Heart left ventricle (tissue), 16 donors: ENCODE data around the gene PARPBP. TPM values are rescaled to one million over a fixed set of nuclear protein-coding genes. Genes with fewer than 3 reads are reported as not detected.

Source experiments
- ATAC-seq, 4 donors: fragments of 200-7000 bp; cut with Tn5 transposase; one replicate each; pipeline ENCODE4 v1.9.1; 2020 to 2022; ENCODE audit warnings: moderate library complexity in 4 of 4, mild to moderate bottlenecking in 3 of 4, moderate number of reproducible peaks in 1 of 4
- DNase-seq, 5 donors: peaks; one replicate each; pipeline ENCODE4 v3.0.0-alpha.2; 2020
- H3K27ac ChIP-seq, 12 donors: fragments of 200-600 bp; sonication (generic) in 4 of 12; one replicate each; pipeline versions ENCODE4 v1.5.0 to v1.8.0; 2016 to 2022; ENCODE audit warnings: mild to moderate bottlenecking in 2 of 12
- H3K27me3 ChIP-seq, 9 donors: fragments of 200-600 bp; sonication (generic) in 2 of 9; one replicate each; pipeline versions ENCODE4 v1.5.1 to v1.8.0; 2016 to 2022; ENCODE audit warnings: mild to moderate bottlenecking in 3 of 9
- H3K36me3 ChIP-seq, 9 donors: fragments of 200-600 bp; sonication (generic) in 2 of 9; one replicate each; pipeline versions ENCODE4 v1.5.0 to v1.8.0; 2018 to 2022; ENCODE audit warnings: mild to moderate bottlenecking in 2 of 9
- H3K4me1 ChIP-seq, 12 donors: fragments of 200-600 bp; sonication (generic) in 4 of 12; one replicate each; pipeline versions ENCODE4 v1.5.0 to v1.8.0; 2016 to 2022; ENCODE audit warnings: mild to moderate bottlenecking in 3 of 12
- H3K4me3 ChIP-seq, 12 donors: fragments of 200-600 bp; sonication (generic) in 4 of 12; one replicate each; pipeline versions ENCODE4 v1.5.0 to v1.8.0; 2017 to 2022; ENCODE audit warnings: mild to moderate bottlenecking in 9 of 12, moderate library complexity in 4 of 12
- H3K9me3 ChIP-seq, 12 donors: fragments of 200-600 bp; sonication (generic) in 4 of 12; one replicate each; pipeline versions ENCODE4 v1.5.0 to v1.8.0; 2016 to 2022; ENCODE audit warnings: mild to moderate bottlenecking in 1 of 12
- POLR2A ChIP-seq, 2 donors: fragments of 450-650 bp; IDR thresholded peaks; one replicate each; pipeline ENCODE4 v1.6.1; 2017; ENCODE audit warnings: antibody characterized with exemption in 2 of 2, mild to moderate bottlenecking in 2 of 2, moderate library complexity in 2 of 2
- WGBS, 4 donors: extraction: QIAGEN DNeasy Blood & Tissue Kit in 2 of 4; methylation state at CpG; one replicate each; pipeline versions ENCODE4 v1.1.5 to v1.1.7; 2013 to 2018; 5-methylcytosine and 5-hydroxymethylcytosine counted together
- intact Hi-C, 10 donors: fragments of 100-400 bp; cut with DNase I; formaldehyde crosslinking; loops; one replicate each; pipeline versions ENCODE4 v1.11.1 to v1.14.2; 2022
- polyA plus RNA-seq, 2 donors: library from polyadenylated mRNA; stranded (reverse); fragments of 200-250 nt; gene quantifications; one replicate each; pipeline ENCODE4 v1.2.3, GENCODE V29; 2013
- total RNA-seq, 9 donors: library from RNA; depleted of rRNA in 2 of 9; stranded (reverse); fragments of >200 nt in 2 of 9; fragmentation: NEBNext Ultra II Directional in 3 of 9; extraction: Animal tissue kit (Norgen Biotek cat#: 25700) in 3 of 9; gene quantifications; one replicate each; pipeline versions ENCODE4 v1.1.0 to v1.2.4, GENCODE V29; 2016 to 2023
- TF ChIP-seq, protein P1 (sequence below), 12 donors: fragments of 200-600 bp; sonication (generic) in 4 of 12; IDR thresholded peaks; one replicate each; pipeline versions ENCODE4 v1.5.0 to v1.8.0; 2018 to 2022; ENCODE audit warnings: antibody characterized with exemption in 12 of 12, mild to moderate bottlenecking in 5 of 12
- donor health status: ischemic (EF 13 %, LVEDD 7.1; RV severe dilation, severe dysfunction).
- donor health status: healthy with polysubstance abuse.
- donor health status: DM: no; HTN: yes; CAD: no.
- donor health status: DM: no; HTN: no; CAD: no.
- donor health status: ischemic (EF 25% LVEDD 6.9; RV normal size, moderate dysfunction).
- donor health status: ischemic (EF 25% LVEDD 5.7; RV mildly dilated, moderate dysfunction).
- donor health status: healthy.
- donor health status: DM: yes; HTN: yes; CAD: no.
- donor health status: ischemic (EF 35%, LVEDD 5.7; RV mildly dilated, moderate dysfunction).
- donor health status: nonischemic (EF 11% LVEDD 7.7; RV severe dilation, severe dysfunction).
- donor health status: DM: yes; HTN: yes; CAD: no.
- donor health status: PGD.
- donor health status: ischemic (EF 29% LVEDD 5.4; RV normal size, mild dysfunction).
- donor health status: nonischemic (EF 23%, LVEDD 6.1; RV moderate dilation, normal function).

Gene PARPBP
- total and polyA plus RNA-seq, 11 donors: 0.19 to 2.3 (median 0.49) TPM; not detected in 1

DNA sequence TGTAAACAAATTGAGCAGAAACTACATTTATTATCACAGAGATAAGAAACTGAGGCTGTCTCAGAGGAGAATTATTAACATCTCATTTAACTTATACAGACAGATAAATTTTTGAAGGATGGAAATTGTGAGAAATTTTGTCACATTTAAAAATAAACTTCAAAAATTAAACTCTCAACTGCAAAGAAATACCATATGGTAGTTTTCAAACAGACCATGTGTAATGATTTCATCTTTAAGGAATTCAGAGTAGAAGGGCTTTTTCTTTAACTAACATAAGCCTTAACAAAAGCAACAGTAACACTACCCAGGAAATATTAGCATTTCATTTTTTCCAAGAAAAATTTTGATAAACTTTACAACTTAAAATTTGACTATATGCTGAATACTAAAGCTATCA lies 26.7 kb upstream of the PARPBP start:
- no peaks in the 10 kb centered on the region for H3K9me3 ChIP-seq
- TF ChIP-seq POLR2A (IDR thresholded peaks at IDR 0.05): no peak
- TF ChIP-seq, protein P1, sequence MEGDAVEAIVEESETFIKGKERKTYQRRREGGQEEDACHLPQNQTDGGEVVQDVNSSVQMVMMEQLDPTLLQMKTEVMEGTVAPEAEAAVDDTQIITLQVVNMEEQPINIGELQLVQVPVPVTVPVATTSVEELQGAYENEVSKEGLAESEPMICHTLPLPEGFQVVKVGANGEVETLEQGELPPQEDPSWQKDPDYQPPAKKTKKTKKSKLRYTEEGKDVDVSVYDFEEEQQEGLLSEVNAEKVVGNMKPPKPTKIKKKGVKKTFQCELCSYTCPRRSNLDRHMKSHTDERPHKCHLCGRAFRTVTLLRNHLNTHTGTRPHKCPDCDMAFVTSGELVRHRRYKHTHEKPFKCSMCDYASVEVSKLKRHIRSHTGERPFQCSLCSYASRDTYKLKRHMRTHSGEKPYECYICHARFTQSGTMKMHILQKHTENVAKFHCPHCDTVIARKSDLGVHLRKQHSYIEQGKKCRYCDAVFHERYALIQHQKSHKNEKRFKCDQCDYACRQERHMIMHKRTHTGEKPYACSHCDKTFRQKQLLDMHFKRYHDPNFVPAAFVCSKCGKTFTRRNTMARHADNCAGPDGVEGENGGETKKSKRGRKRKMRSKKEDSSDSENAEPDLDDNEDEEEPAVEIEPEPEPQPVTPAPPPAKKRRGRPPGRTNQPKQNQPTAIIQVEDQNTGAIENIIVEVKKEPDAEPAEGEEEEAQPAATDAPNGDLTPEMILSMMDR (IDR thresholded peaks at IDR 0.05): no peak
- no peak for DNase-seq
- no peak for ATAC-seq
- H3K4me3 ChIP-seq: no peak overlapping the region
- intact Hi-C loops: loop anchor here in 1 of 10 donors (10.0 kb wide), 1 partner anchor 671 kb away; no protein-coding TSS in a partner anchor
- no peaks in the 10 kb centered on the region for H3K27me3 ChIP-seq
- H3K36me3 ChIP-seq: peaks cover 0 to 33% (median 22%) of the 10 kb centered on the region in 9 donors
- peaks cover 0 to 13% (median 0%) of the 10 kb centered on the region in 12 donors for H3K4me1 ChIP-seq
- H3K27ac ChIP-seq: no peak overlapping the region

DNA sequence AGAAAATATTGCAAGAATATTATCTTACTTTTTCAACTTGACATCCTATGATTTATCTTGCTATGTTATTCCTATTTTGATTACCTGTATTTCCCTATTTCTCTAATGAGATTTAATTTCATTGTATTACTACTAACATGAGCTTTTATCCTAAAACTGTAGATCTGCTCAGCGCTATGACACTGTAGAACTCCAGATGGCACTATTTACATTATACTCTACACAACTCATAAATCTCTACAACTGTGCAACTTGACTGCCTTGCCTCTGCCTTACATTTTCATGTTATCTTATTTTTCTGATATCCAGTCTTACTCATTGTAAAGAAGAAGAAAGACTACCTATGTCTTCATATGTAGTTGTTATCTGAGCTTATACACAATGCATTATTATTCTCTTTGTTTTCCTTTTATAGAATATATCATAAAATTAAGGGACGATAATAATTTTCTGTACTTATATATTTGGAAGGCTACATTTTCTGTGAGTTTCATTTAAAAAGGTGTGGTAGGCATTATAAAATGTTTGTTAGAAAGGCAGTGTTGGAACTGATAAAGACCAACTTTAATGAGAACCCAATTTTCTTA lies 24.2 kb upstream of the PARPBP start:
- H3K4me3 ChIP-seq: no peak overlapping the region
- H3K4me1 ChIP-seq: peaks cover 0 to 13% (median 0%) of the 10 kb centered on the region in 12 donors
- no peak for DNase-seq
- intact Hi-C loops: loop anchor here in 1 of 10 donors (10.0 kb wide), 1 partner anchor 669 kb away; no protein-coding TSS in a partner anchor
- no peak overlapping the region for H3K27ac ChIP-seq
- 84 to 91% (median 87%) methylated on average over 2 of the region's 2 CpGs for WGBS, 4 donors
- ATAC-seq: no peak
- no peaks in the 10 kb centered on the region for H3K27me3 ChIP-seq
- peaks cover 0 to 56% (median 41%) of the 10 kb centered on the region in 9 donors for H3K36me3 ChIP-seq
- no peak for TF ChIP-seq POLR2A (IDR thresholded peaks at IDR 0.05)
- TF ChIP-seq, protein P1 (IDR thresholded peaks at IDR 0.05): peak in 7 of 12 donors; percentile 14 to 42 (median 26)
- no peaks in the 10 kb centered on the region for H3K9me3 ChIP-seq

DNA sequence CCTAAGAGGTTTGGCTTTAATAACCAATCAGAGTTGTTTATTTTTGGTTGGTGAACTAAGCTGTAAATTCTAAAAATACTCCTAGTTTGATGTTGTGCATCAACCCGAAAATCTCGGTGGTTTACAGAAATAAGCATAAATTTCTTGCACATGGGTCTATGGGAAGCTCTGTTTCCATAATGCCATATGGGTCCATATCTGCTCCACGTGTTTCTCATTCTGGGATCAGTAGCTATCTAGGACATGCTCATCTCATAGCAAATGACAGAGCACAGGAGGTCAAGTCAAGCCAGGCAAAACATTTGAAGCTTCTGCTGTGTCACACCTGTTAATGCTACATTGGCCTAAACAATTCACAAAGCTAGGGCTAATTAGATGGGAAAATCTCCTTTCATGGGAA lies 23.1 kb upstream of the PARPBP start:
- H3K9me3 ChIP-seq: no peaks in the 10 kb centered on the region
- no peak for DNase-seq

DNA sequence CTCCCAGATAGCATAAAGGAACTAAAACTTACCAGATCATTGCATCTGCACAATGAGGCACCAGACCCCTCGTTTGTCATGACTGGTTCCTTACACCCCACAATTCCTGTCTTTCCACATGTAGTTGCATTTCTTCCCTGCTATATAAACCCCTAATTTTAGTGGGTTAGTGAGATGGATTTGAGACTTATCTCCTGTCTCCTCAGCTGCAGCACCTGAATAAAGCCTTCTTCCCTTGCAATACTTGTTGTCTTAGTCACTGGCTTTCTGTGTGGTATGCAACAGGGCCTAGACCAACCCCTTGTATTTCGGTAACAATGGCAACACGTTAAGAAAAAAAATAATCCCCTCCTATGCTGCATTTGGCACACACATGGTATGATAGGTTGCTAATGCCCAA lies 13.1 kb upstream of the PARPBP start:
- peaks cover 0 to 81% (median 66%) of the 10 kb centered on the region in 9 donors for H3K36me3 ChIP-seq

More for the DNA sequence above, 23.1 kb upstream of the PARPBP start:
- Histone ChIP-seq H3K4me1 (peaks cover 0 to 13% (median 0%) of the 10 kb centered on the region in 12 donors), H3K36me3 (peaks cover 0 to 58% (median 41%) of the 10 kb centered on the region in 9 donors), H3K27me3 (no peaks in the 10 kb centered on the region), H3K4me3 (no peak overlapping the region), H3K27ac (no peak overlapping the region)
- ATAC-seq: no peak
- WGBS, 4 donors: 83 to 92% (median 90%) methylated on average over 3 of the region's 3 CpGs
- intact Hi-C loops: loop anchor here in 1 of 10 donors (10.0 kb wide), 1 partner anchor 668 kb away; no protein-coding TSS in a partner anchor
- TF ChIP-seq, protein P1 (IDR thresholded peaks at IDR 0.05): no peak
- no peak for TF ChIP-seq POLR2A (IDR thresholded peaks at IDR 0.05)

More for the DNA sequence above, 13.1 kb upstream of the PARPBP start:
- Histone ChIP-seq H3K9me3 (peaks cover 0 to 7% (median 0%) of the 10 kb centered on the region in 12 donors), H3K4me3 (no peak overlapping the region), H3K4me1 (no peaks in the 10 kb centered on the region), H3K27ac (no peak overlapping the region), H3K27me3 (no peaks in the 10 kb centered on the region)
- TF ChIP-seq POLR2A (IDR thresholded peaks at IDR 0.05): no peak
- TF ChIP-seq, protein P1 (IDR thresholded peaks at IDR 0.05): no peak
- 94 to 97% (median 97%) methylated on average over 3 of the region's 3 CpGs for WGBS, 4 donors
- ATAC-seq (no peak), DNase-seq (no peak)
- intact Hi-C loops: no loop called here
